PC-3 (cell line): ENCODE results near the gene SEMA3C.

Experiments used
- EZH2 ChIP-seq: fragments of 300-600 bp; sonication (generic); IDR thresholded peaks from one replicate; pipeline ENCODE4 v1.6.1; 2017; ENCODE audit warnings: antibody characterized with exemption, mild to moderate bottlenecking, low read length; ENCODE audit not compliant: unreplicated experiment
- TF ChIP-seq, protein P1 (sequence below): fragments of 300-600 bp; sonication (generic); conservative IDR thresholded peaks from 2 replicates; pipeline ENCODE4 v1.5.1; 2017; ENCODE audit warnings: antibody characterized with exemption, low read depth, mild to moderate bottlenecking, low read length

DNA sequence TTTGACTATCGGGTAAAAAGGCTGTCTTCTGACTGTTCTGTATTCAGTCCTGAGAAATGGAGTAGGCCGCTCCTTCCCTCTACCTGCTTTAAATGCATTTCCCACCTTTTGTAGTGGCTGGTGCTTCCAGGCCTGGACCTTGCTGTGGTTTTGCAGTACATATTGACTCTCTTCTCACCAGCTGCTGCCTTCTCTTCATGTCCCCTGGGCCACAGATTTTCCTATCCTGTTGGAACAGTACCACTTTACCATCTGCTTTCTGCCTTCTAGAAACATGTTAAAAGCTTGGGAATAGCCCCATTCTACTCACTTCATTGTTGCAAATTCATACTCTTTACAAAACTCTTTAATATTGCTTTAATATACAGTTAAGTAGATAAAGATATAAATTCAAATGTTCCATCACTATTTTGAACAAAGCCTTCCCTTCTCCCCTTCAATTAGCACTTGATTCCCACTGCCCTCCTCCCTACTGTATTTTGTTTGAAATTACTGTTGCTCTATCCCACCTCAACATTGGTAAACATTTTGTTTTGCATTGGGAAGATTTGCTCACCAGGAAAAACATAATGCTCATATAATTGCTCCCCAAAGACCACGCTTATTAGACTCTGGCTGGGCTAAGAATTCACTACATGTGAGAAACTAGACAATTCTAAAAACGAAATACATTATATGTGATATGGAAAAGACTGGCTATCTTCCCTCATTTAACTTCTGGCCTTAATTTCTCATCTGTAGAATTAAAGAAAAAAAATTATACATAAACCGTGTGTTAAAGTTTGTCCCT lies 17.3 kb upstream of the SEMA3C start:
- TF ChIP-seq, protein P1, sequence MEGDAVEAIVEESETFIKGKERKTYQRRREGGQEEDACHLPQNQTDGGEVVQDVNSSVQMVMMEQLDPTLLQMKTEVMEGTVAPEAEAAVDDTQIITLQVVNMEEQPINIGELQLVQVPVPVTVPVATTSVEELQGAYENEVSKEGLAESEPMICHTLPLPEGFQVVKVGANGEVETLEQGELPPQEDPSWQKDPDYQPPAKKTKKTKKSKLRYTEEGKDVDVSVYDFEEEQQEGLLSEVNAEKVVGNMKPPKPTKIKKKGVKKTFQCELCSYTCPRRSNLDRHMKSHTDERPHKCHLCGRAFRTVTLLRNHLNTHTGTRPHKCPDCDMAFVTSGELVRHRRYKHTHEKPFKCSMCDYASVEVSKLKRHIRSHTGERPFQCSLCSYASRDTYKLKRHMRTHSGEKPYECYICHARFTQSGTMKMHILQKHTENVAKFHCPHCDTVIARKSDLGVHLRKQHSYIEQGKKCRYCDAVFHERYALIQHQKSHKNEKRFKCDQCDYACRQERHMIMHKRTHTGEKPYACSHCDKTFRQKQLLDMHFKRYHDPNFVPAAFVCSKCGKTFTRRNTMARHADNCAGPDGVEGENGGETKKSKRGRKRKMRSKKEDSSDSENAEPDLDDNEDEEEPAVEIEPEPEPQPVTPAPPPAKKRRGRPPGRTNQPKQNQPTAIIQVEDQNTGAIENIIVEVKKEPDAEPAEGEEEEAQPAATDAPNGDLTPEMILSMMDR: no peak
- TF ChIP-seq EZH2: no peak
